ENCODE results near the gene GPRC5C.
A peak's percentile ranks its signal among the peaks of the same experiment; 100 is the strongest.
"Not testable (repeated sequence)": the region's sequence is repeated elsewhere in the genome, so short reads cannot be mapped to it uniquely, and the experiment has no call there.

Gene GPRC5C

DNA sequence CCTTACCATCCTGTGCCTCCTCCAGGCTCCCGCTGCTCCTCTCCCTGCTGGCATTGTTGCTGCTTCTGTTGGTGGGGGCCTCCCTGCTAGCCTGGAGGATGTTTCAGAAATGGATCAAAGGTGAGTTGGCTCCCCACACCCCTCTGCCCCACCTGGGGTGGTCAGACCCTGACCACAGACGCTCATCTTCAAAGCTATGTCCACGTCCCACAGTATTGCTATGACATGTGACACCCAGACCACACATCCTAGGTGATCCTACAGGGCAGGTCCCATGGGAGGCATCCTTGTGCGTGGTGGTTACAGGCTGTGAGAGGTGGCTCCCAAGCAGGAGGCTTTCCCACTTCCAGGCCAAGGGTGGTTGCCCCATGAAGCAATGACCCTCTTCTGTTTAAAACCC is 45.5 kb downstream of the GPRC5C start:
- no peak for DNase-seq

DNA sequence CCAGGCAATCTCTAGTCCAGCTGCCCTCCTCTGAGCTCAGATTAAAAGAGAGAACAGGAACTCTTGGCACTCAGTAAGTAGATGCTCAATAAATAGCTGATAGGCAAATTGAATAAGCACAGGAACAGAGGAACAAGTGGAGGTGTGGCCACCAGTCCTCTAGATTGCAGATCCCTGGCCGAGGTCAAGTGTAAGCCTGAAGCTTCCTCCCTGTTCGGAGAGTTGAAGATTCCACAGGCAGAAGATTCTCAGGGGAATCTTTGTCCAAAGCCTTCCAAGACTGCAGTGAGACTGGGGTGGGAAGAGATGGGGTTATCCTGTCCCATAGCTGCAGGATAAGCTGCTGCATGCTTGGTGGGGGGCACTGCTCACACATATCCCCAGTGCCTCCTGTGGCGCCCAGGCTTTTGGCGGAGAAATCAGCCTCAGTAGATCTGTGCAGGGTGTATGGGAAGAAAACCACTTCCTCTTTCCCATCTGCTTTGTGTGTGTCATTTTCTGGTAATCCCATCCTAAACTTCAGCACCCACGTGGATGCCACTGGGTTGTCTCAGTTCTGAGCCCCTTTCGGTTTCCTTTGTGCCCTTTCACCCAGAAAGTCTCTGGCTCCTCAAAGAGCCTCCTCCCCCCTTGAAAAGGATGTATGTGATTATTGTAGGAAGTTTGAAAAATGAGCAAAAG is 46.7 kb downstream of the GPRC5C start:
- DNase-seq = no peak

DNA sequence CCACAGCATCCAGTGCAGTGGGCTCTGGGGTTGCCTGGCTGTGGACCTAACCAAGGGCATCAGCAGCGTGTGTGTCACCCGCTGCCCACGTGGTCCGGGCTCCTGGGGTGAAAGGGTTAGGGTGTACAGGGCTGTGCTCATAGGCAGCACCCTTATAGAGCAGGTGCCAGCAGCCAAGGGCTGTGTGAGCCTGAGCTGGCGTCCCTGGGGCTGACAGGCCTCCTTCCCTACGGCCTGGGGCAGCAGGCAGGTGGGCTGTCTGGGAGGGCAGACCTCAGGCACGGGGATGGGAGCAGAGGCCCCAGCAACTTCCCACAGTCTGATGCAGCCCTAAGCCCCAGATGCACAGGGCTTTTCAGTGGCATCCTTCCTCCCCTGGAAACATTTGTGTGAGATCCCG is 48.4 kb downstream of the GPRC5C start:
- DNase-seq = no peak

DNA sequence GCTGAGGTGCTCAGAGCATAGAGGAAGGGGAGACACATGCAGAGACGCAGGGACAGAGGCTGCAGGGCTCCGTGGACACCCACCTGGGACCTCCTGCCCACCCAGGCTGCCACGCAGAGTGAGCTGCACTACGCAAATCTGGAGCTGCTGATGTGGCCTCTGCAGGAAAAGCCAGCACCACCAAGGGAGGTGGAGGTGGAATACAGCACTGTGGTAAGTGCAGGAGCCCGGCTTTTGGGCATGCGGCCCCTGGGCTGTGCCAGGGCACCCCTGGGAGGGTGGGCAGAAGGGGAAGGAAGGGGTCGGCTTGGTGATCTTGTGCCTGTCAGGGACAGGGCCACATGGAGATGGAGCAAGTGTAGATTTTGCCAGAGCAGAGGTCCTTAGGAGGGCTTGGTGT is 49.7 kb downstream of the GPRC5C start:
- no peak for DNase-seq

DNA sequence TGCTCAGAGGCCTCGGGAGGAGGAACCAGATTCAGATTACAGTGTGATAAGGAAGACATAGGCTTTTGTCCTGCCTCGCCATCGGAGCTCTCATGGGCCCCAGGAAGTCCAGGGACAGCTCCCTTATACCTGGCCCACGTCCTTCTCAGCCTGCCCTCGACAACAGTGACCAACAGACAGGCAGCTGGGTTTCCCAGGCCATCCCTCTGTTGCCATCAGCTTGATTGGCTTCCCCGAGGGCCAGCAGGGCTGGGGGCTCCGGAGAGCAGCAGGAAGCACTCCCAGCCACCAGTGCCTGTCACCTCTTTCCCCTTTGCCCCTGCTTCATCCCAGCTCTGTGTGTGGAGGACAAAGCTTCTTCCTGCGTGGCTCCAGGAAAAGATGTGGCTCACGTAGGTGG is 52.2 kb downstream of the GPRC5C start:
- DNase-seq = no peak

DNA sequence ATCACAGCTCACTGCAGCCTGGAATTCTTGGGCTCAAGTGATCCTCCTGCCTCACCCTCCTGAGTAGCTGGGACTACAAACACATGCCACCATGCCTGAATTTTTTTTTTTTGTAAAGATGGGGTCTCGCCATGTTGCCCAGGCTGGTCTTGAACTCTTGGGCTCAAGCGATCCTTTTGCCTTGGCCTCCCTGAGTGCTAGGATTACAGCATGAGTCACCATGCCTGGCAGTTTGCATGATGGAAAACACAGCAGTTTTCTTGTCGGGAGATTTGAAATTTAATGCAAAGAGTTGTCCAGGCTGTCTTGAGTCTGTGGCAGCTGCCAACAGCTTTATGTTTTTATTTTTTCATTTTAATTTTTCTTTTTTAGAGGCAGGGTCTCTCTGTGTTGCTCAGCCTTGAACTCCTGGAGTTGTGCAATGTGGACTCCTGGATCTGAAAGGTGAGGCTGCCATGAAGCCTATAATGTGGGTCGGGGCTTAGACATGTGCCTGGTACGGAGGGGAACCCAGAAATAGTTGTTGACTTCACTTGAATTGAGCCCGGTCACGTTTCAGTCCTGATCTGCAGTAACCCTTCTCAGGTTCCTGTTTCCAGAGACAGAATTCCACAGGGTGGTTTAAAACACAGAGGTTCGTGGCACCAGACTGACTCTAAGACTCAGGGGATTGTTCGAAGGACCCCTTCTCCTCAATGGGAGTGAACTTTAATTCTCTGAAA is 53.3 kb downstream of the GPRC5C start:
- DNase-seq = no peak

DNA sequence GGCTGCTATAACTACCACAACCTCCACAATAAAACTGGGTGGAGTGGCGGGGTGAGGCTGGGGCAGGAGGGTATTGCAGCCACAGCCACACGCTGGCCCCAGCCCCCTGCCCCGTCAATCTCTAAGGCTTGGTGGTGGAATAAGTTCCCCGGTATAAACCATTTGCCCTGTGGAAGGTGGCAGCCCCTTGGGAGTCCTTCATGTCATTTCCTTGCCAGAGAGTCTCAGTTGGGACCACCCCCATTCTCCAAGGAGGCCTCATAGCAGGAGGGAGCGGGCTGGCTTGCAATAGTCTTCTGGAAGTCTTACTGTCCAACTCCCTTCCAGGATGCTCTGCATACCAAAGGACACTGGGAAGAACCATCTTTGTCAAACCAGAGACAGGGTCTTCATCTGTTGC is 54.0 kb downstream of the GPRC5C start:
- no peak for DNase-seq

DNA sequence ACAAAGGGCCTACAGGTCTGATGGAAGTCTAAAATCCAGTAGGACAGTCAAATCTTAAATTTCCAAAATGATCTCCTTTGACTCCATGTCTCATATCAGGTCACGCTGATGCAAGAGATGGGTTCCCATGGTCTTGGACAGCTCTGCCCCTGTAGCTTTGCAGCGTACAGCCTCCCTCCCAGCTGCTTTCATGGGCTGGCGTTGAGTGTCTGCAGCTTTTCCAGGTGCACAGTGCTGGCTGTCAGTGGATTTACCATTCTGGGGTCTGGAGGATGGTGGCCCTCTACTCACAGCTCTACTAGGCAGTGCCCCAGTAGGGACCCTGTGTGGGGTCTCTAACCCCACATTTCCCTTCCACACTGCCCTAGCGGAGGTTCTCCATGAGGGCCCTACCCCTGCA is 56.4 kb downstream of the GPRC5C start:
- DNase-seq = not testable (repeated sequence)

DNA sequence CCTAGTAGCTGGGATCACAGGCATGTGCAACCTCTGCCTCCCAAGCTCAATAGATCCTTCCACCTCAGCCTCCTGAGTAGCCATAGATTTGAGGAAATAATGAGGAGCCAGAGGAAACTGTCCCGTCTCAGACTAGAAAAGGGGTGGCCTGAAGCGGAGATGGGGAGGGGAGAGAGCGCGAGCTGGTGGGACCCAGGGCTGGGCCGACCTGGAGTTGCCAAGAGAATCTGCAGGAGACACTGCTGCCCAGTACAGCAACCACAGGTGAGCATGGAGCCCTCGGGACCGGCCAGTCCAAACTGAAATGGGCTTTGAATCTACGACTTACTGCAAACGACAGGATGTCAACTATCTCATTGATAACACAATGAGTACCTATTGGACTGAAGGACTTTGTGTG is 58.8 kb downstream of the GPRC5C start:
- no peak for DNase-seq

DNA sequence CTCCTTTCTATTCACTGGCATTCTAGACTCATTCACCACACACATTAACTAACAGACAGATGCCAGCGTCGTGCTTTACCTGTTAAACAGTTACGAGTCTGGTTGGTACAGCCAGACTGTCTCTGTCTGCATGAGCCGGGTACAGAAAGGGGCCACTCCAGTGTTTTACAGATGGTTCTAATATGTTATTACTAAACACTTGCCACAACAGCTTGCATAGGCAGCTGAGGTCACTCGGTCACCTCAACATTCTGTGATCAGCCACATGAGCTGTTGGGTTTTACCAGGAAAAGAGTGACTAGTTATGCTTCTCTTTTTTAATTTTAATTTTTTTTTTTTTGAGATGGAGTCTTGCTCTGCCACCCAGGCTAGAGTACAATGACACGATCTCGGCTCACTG is 59.7 kb downstream of the GPRC5C start:
- no peak for DNase-seq

DNA sequence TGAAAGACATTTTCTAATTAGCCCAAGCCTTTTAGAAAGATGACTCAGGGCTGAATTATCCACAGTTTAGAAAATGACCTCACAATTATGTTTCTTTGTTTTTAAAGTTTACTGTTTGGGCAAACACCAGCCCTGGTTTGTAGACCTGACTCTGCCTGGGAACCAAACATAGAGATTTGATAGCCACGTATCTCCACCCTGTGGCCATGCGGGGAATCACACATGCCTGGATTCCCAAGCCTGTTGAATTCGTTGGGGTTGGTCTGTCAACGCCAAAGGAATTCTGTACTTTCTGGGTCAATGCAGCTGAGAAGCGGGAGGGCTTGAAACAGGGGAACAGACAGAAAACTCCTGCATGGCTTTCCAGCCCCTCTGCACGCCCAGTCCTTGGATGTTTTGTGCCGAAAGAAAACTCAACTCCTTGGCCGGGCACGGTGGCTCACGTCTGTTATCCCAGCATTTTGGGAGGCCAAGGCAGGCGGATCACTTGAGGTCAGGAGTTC is 61.5 kb downstream of the GPRC5C start:
- peak; percentile 6 to 43 for DNase-seq
